COLO668 (cell line): Measurements from ENCODE around the gene PTPRR.

Experiments used
- DNase-seq: peaks from one replicate; lab custom pipeline; 2025; ENCODE audit not compliant: unreplicated experiment; lab: John Stamatoyannopoulos, UW

PTPRR gene

GRCh38 chr12:70918321-70918720 is 2.2 kb downstream of the PTPRR start:
- DNase-seq: no peak

GRCh38 chr12:70910666-70911065 is 9.9 kb downstream of the PTPRR start:
- no peak for DNase-seq

- DNase-seq: no peak
Measured at GRCh38 chr12:70908978-70909377, 11.6 kb downstream of the PTPRR start.

- DNase-seq: no peak
Measured at GRCh38 chr12:70907412-70907811, 13.1 kb downstream of the PTPRR start.

- no peak for DNase-seq
Measured at GRCh38 chr12:70895956-70896355, 24.6 kb downstream of the PTPRR start.

GRCh38 chr12:70892593-70892992 is 27.9 kb downstream of the PTPRR start:
- DNase-seq: no peak

- no peak for DNase-seq
Measured at GRCh38 chr12:70890895-70891832, 29.4 kb downstream of the PTPRR start.

GRCh38 chr12:70885956-70886355 is 34.6 kb downstream of the PTPRR start:
- no peak for DNase-seq

GRCh38 chr12:70883855-70884254 is 36.7 kb downstream of the PTPRR start:
- no peak for DNase-seq

GRCh38 chr12:70880744-70881143 is 39.8 kb downstream of the PTPRR start:
- no peak for DNase-seq

GRCh38 chr12:70876952-70877351 is 43.6 kb downstream of the PTPRR start:
- no peak for DNase-seq

GRCh38 chr12:70875628-70876027 is 44.9 kb downstream of the PTPRR start:
- no peak for DNase-seq

- no peak for DNase-seq
Measured at GRCh38 chr12:70854881-70855568, 65.5 kb downstream of the PTPRR start.

GRCh38 chr12:70854138-70854537 is 66.4 kb downstream of the PTPRR start:
- DNase-seq: no peak

GRCh38 chr12:70853326-70853725 is 67.2 kb downstream of the PTPRR start:
- DNase-seq: no peak

GRCh38 chr12:70852416-70853150 is 68.0 kb downstream of the PTPRR start:
- no peak for DNase-seq

GRCh38 chr12:70849265-70849960 is 71.1 kb downstream of the PTPRR start:
- DNase-seq: no peak

GRCh38 chr12:70847871-70848270 is 72.7 kb downstream of the PTPRR start:
- DNase-seq: no peak

- no peak for DNase-seq
Measured at GRCh38 chr12:70845268-70845667, 75.3 kb downstream of the PTPRR start.

- no peak for DNase-seq
Measured at GRCh38 chr12:70843363-70843762, 77.2 kb downstream of the PTPRR start.

GRCh38 chr12:70842942-70843341 is 77.6 kb downstream of the PTPRR start:
- DNase-seq: no peak
